CD4-positive, CD25-positive, alpha-beta regulatory T cell (primary cell): ENCODE data around the gene PRAC1. TPM values are rescaled to one million over a fixed set of nuclear protein-coding genes. Genes with fewer than 3 reads are reported as not detected.
"Not testable (repeated sequence)": the region's sequence is repeated elsewhere in the genome, so short reads cannot be mapped to it uniquely, and the experiment has no call there.

Source experiments
- ATAC-seq, 2 donors: fragments of 150-1000 bp; cut with Tn5 transposase; one replicate each; pipeline ENCODE4 v1.10.0; 2021; ENCODE audit warnings: low read depth in 2 of 2, moderate number of reproducible peaks in 2 of 2, moderate library complexity in 1 of 2
- DNase-seq, 3 donors: peaks; one replicate each; pipeline versions ENCODE4 v3.0.0 to v3.0.0-alpha.2; 2012 to 2022; ENCODE audit warnings: mixed read lengths in 1 of 3
- H3K27ac ChIP-seq: one replicate; pipeline ENCODE4 v1.7.0; 2013; ENCODE audit warnings: mild to moderate bottlenecking, low read length; ENCODE audit not compliant: insufficient read depth, poor library complexity, severe bottlenecking
- H3K27me3 ChIP-seq: one replicate; pipeline ENCODE4 v1.7.0; 2013; ENCODE audit warnings: low read length; ENCODE audit not compliant: control insufficient read depth, insufficient read depth
- H3K36me3 ChIP-seq: one replicate; pipeline ENCODE4 v1.7.0; 2013; ENCODE audit warnings: mild to moderate bottlenecking, low read length, moderate library complexity; ENCODE audit not compliant: control insufficient read depth, insufficient read depth
- H3K4me1 ChIP-seq: 2 replicates; pipeline ENCODE4 v1.7.0; 2013; ENCODE audit warnings: mild to moderate bottlenecking, low read length; ENCODE audit not compliant: insufficient read depth, control insufficient read depth, poor library complexity, severe bottlenecking
- H3K4me3 ChIP-seq: one replicate; pipeline ENCODE4 v1.7.0; 2013; ENCODE audit warnings: low read depth, mild to moderate bottlenecking, low read length, moderate library complexity
- H3K9me3 ChIP-seq, 2 experiments: 1 replicate in 1 of 2; 2 replicates in 1 of 2; pipeline ENCODE4 v1.7.0; 2013; ENCODE audit warnings: low read length in 2 of 2, mild to moderate bottlenecking in 1 of 2, moderate library complexity in 1 of 2; ENCODE audit not compliant: control insufficient read depth in 2 of 2
- H3K27ac Mint-ChIP-seq, 3 donors: one replicate each; pipeline ENCODE4 v1.8.0; 2020 to 2022; ENCODE audit warnings: mild to moderate bottlenecking in 3 of 3, mixed read lengths in 3 of 3, moderate library complexity in 2 of 3
- H3K27me3 Mint-ChIP-seq: one replicate; pipeline ENCODE4 v1.8.0; 2022; ENCODE audit warnings: mild to moderate bottlenecking, mixed read lengths
- H3K36me3 Mint-ChIP-seq: one replicate; pipeline ENCODE4 v1.8.0; 2020; ENCODE audit warnings: mixed read lengths
- H3K4me1 Mint-ChIP-seq, 4 donors: one replicate each; pipeline ENCODE4 v1.8.0; 2020 to 2022; ENCODE audit warnings: mixed read lengths in 4 of 4, mild to moderate bottlenecking in 1 of 4
- H3K4me3 Mint-ChIP-seq, 4 donors: one replicate each; pipeline ENCODE4 v1.8.0; 2020 to 2022; ENCODE audit warnings: mild to moderate bottlenecking in 4 of 4, mixed read lengths in 4 of 4, moderate library complexity in 3 of 4
- H3K9me3 Mint-ChIP-seq, 7 donors: one replicate each; pipeline ENCODE4 v1.8.0; 2020 to 2022; ENCODE audit warnings: mixed read lengths in 7 of 7, mild to moderate bottlenecking in 3 of 7, moderate library complexity in 2 of 7
- polyA plus RNA-seq, 4 donors: library from polyadenylated mRNA; unstranded; fragments of 300-500 nt; fragmentation: Illumina TruSeq; gene quantifications; one replicate each; pipeline ENCODE4 v1.2.3, GENCODE V29; 2021
- total RNA-seq: library from RNA; stranded (reverse); gene quantifications from one replicate; pipeline ENCODE4 v1.2.3, GENCODE V29; 2022

Gene PRAC1
- total and polyA plus RNA-seq, 5 donors from 2014 or later: not detected

DNA sequence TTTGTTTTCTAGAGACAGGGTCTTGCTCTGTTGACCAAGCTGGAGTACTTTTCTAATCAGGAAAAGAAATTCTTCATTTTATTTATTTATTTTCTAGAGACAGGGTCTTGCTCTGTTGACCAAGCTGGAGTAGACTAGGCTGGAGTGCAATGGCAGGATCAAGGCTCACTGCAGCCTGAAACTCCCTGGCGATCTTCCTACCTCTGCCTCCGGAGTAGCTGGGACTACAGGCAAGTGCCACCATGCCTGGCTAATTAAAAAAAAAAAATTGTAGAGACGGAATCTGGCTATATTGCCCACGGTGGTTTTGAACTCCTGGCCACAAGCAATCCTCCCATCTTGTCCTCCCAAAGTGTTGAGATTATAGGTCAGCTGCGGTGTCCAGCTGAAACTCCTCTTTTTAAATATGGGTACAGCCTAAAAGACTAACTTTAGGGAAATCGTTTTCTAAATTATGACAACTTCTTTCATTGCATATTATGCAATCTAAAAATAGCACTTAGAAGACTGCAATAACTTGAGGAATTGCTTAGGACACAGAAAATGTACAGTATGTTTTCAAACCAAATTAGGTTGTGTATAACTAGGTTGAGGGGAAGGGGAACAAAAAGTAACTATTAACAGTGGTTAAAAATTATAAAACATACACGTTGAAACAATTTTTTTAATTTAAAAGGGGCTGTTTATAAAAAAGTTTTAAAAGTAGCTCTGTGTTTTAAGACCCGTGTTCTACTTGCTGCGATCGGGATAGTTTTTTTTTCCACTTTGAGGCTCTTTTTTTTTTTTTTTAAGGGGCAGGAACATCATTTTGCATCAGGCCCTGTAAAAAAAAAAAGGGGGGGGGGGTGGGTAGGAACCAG lies 4.7 kb downstream of the PRAC1 start:
- no peak overlapping the region for H3K27ac ChIP-seq
- Mint-ChIP-seq H3K27me3 (peaks cover 97% of the 10 kb centered on the region), H3K9me3 (peaks cover 0 to 11% (median 1%) of the 10 kb centered on the region in 7 donors), H3K36me3 (no peaks in the 10 kb centered on the region), H3K4me3 (peak overlapping the region in 2 of 4 donors; percentile 56 to 60), H3K4me1 (peaks cover 0 to 31% (median 16%) of the 10 kb centered on the region in 4 donors), H3K27ac (no peak overlapping the region)
- DNase-seq: no peak
- ATAC-seq: no peak
- peaks cover 26% of the 10 kb centered on the region for H3K4me1 ChIP-seq
- no peaks in the 10 kb centered on the region for H3K36me3 ChIP-seq
- peaks cover 51% of the 10 kb centered on the region for H3K27me3 ChIP-seq
- H3K9me3 ChIP-seq: peaks cover 1 to 5% of the 10 kb centered on the region in 2 experiments
- H3K4me3 ChIP-seq: no peak overlapping the region

DNA sequence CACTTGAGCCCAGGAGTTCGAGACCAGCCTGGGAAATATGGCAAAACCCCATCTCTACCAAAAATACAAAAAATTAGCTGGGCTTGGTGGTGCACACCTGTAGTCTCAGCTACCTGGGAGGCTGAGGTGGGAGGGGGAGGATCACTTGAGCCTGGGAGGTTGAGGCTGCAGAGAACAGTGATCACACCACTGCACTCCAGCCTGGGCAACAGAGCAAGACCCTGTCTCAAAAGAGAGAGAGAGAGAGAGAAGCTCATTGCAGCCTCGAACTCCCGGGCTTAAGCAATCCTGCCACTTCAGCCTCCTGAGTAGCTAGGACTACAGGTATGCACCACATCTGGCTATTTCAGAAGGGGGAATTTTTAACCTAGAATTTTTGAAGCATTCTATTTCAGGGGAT lies 5.8 kb downstream of the PRAC1 start:
- H3K27ac ChIP-seq, H3K4me3 ChIP-seq, DNase-seq, H3K36me3 Mint-ChIP-seq, H3K9me3 ChIP-seq, H3K4me3 Mint-ChIP-seq, H3K27ac Mint-ChIP-seq, H3K36me3 ChIP-seq, ATAC-seq: not testable (repeated sequence)
- H3K4me1 Mint-ChIP-seq: peaks cover 0 to 31% (median 14%) of the 10 kb centered on the region in 4 donors
- H3K27me3 Mint-ChIP-seq: peaks cover 93% of the 10 kb centered on the region
- H3K4me1 ChIP-seq: peaks cover 22% of the 10 kb centered on the region
- peaks cover 0 to 12% (median 1%) of the 10 kb centered on the region in 7 donors for H3K9me3 Mint-ChIP-seq
- peaks cover 44% of the 10 kb centered on the region for H3K27me3 ChIP-seq

DNA sequence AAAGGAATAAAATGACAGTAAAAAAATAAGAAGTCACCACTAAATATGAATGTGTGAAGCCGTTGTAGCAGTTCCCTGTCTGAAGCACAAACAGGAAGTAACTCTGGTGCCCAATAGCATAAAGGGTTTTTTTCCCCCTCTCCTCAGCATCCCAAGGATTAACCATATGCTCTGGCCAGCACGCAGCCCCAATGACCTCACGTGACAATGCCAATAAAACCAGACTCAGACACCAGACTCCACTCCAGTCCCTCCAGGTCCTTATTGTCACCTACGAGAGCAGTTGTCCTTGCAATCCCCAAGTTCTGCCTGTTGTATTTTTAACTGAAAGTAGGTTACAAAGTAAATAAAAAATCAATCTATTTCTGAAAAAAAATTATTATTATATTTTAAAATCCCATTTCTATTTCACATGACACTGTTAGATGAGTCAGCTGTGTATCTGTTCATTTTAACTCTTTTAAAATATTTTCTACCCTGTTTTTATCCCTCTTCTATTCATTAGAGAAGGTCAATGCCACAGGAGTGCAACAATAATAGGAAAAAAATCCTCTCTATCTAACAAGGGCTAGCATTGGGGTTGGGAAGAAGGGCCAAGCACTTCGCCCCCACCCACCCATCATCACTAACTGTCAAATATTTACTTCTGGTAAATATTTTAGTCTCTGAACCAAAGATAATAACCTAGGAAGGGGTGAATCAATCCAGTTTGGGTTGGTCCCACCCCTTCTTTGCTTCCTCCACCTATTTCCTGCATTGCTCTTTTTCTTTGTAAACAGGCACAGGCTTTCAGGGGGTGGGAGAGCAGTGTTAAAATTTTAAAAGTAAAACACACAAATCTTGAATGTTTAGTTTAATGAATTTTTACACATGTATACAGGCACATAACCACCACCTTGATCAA lies 6.6 kb downstream of the PRAC1 start:
- no peak overlapping the region for H3K4me3 Mint-ChIP-seq
- Histone ChIP-seq H3K36me3 (no peaks in the 10 kb centered on the region), H3K4me1 (peaks cover 22% of the 10 kb centered on the region), H3K9me3 (peaks cover 1 to 5% of the 10 kb centered on the region in 2 experiments), H3K27ac (no peak overlapping the region), H3K27me3 (peaks cover 40% of the 10 kb centered on the region), H3K4me3 (no peak overlapping the region)
- no peak overlapping the region for H3K27ac Mint-ChIP-seq
- peak in 1 of 3 donors; percentile 36 for DNase-seq
- no peak for ATAC-seq
- no peaks in the 10 kb centered on the region for H3K36me3 Mint-ChIP-seq
- H3K27me3 Mint-ChIP-seq: peaks cover 91% of the 10 kb centered on the region
- H3K9me3 Mint-ChIP-seq: peaks cover 0 to 12% (median 1%) of the 10 kb centered on the region in 7 donors
- H3K4me1 Mint-ChIP-seq: peaks cover 0 to 30% (median 13%) of the 10 kb centered on the region in 4 donors

DNA sequence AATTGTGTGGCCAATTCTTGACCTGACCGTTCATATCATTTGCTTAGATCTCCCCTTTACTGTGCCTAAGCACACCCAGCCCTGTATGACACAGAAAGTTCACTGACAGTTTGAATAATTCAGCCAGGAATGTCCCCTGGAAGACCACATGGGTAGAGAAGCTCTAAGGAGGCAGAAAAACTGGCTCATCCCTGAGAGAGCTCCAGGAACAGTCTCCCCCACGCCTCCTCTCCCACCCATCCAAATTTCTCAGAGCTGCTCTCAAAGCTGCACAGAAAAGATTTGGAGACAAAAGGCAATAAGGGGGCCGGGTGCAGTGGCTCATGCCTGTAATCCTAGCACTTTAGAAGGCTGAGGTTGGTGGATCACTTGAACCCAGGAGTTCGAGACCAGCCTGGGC lies 11.2 kb downstream of the PRAC1 start:
- Mint-ChIP-seq H3K4me3 (no peak overlapping the region), H3K9me3 (peaks cover 0 to 6% (median 0%) of the 10 kb centered on the region in 7 donors), H3K27me3 (peaks cover 85% of the 10 kb centered on the region), H3K36me3 (no peaks in the 10 kb centered on the region), H3K27ac (no peak overlapping the region), H3K4me1 (peaks cover 0 to 4% (median 2%) of the 10 kb centered on the region in 4 donors)
- ATAC-seq (no peak), DNase-seq (no peak)
- H3K9me3 ChIP-seq: no peaks in the 10 kb centered on the region
- H3K36me3 ChIP-seq: no peaks in the 10 kb centered on the region
- peaks cover 31% of the 10 kb centered on the region for H3K27me3 ChIP-seq
- H3K4me1 ChIP-seq: peaks cover 4% of the 10 kb centered on the region
- no peak overlapping the region for H3K4me3 ChIP-seq
- H3K27ac ChIP-seq: no peak overlapping the region

DNA sequence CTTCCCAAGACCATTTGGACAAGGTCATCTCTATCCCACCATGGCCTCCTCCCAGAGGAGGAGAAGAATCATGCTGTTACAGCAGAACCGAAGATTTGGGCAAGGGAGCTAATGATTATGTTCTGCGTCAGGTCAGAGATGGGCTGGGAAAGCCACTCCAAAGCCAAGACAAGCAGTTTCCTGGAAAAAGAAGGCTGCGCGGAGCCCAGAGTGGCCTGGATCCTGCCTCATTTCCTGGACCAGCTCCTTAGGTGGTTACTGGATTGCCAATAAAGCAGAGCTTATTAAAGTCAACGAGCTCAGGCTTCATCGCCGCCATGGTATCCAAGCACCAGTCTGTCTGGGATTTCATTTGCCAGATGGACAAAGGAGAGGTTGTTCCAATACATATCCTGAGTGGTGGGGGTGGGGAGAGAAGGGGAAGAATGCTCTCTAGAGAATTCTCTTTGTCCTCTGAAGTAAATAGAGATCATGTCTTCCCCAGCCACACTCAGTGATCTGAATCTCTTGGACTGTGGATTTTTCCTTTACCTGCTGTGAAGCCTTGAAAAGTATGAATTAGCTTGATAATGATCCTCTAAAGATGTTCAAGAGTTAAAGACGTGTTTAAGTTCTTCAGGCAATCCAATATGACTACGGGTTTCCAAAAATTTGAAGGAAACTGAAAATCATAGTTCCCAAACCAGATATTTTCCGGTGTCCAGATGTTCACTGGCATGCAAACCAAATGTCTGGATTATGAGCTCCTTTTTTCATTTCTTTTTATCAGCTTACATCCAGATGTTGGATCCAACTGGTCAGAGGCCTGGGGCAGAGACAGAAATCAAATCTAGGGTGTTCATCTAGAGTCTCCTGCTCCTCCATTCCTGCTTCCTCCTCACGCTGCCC lies 17.7 kb downstream of the PRAC1 start:
- H3K36me3 ChIP-seq: no peaks in the 10 kb centered on the region
- H3K27ac ChIP-seq: no peak overlapping the region
- peaks cover 48% of the 10 kb centered on the region for H3K27me3 ChIP-seq
- peaks cover 0 to 2% (median 0%) of the 10 kb centered on the region in 4 donors for H3K4me1 Mint-ChIP-seq
- H3K27me3 Mint-ChIP-seq: peaks cover 71% of the 10 kb centered on the region
- no peaks in the 10 kb centered on the region for H3K36me3 Mint-ChIP-seq
- peaks cover 0 to 3% (median 0%) of the 10 kb centered on the region in 7 donors for H3K9me3 Mint-ChIP-seq
- H3K4me3 ChIP-seq: no peak overlapping the region
- no peaks in the 10 kb centered on the region for H3K4me1 ChIP-seq
- no peak overlapping the region for H3K27ac Mint-ChIP-seq
- ATAC-seq (no peak), DNase-seq (no peak)
- H3K4me3 Mint-ChIP-seq: no peak overlapping the region
- H3K9me3 ChIP-seq: no peaks in the 10 kb centered on the region

DNA sequence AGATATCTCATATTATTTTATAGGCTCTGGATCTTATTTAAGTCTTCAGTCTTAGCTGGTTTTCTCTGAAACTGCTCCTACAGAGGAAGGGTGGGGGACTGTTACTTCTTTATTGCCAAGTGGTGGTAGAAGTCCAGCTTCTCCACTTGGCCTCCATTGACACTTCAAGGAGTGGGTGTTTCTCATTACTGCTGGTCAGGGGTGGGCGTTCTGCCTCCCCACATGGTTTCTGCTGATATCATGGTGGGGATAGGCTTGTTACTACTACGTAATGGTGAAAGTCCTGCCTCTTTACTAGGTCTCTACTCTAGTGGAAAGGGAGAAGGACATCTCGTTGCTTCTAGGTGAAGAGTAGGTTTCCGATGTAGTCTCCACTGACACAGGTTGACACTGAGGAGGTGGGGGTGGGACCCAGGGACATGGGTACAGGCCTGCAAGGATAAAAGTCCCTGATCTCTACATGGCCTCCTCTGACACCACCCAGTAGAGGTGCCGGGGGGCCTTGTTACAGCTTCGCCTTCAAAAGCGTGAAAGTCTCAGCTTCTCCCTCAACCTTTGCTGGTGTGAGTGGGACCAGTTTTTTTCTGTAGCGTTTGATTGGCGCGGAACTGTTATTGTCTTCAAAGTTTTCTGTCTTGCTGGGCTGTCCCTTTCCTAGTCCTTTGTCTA lies 20.3 kb downstream of the PRAC1 start:
- no peak for DNase-seq
- Histone ChIP-seq H3K36me3 (no peaks in the 10 kb centered on the region), H3K4me1 (no peaks in the 10 kb centered on the region), H3K27ac (no peak overlapping the region), H3K4me3 (no peak overlapping the region), H3K9me3 (no peaks in the 10 kb centered on the region), H3K27me3 (peaks cover 46% of the 10 kb centered on the region)
- Mint-ChIP-seq H3K4me1 (no peaks in the 10 kb centered on the region), H3K27ac (no peak overlapping the region), H3K27me3 (peaks cover 59% of the 10 kb centered on the region), H3K4me3 (no peak overlapping the region), H3K36me3 (no peaks in the 10 kb centered on the region), H3K9me3 (peaks cover 0 to 3% (median 0%) of the 10 kb centered on the region in 7 donors)
- no peak for ATAC-seq
